ENCODE results near the gene RNF13.
A peak's percentile ranks its signal among the peaks of the same experiment; 100 is the strongest.
"Not testable (repeated sequence)": the region's sequence is repeated elsewhere in the genome, so short reads cannot be mapped to it uniquely, and the experiment has no call there.

Gene RNF13

GRCh38 chr3:149957361-149958125 is 144.5 kb downstream of the RNF13 start:
- DNase-seq (ENCODE audit: low spot score), result no peak

DNA sequence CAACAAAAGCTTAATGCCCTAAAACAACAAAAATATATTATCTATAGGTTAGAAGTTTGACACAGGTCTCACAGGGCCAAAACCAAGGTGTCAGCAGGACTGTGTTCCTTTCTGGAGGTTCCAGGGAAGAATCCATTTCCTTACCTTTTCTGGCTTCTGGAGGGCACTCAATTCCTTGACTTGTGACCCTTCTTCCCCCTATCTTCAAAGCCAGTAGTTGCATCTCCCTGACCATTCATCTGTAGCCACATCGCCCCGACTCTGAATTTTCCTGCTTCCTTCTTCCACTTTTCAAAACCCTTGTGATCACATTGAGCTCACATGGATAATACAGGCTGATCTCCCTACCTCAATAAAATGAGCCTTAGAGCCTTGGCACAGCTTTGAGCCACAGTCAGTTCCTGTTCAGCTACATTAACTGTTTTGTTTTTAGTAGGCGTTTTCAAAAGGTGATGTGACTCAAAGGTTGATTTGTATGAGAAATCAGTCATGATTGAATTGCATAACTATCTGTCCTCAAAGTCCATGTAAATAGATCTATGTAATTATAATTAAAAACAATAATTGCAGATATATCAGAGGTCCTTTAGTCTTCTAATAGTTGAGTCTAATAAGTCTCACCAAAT is 145.3 kb downstream of the RNF13 start:
- peak; percentile 3 for DNase-seq (ENCODE audit: low spot score)

DNA sequence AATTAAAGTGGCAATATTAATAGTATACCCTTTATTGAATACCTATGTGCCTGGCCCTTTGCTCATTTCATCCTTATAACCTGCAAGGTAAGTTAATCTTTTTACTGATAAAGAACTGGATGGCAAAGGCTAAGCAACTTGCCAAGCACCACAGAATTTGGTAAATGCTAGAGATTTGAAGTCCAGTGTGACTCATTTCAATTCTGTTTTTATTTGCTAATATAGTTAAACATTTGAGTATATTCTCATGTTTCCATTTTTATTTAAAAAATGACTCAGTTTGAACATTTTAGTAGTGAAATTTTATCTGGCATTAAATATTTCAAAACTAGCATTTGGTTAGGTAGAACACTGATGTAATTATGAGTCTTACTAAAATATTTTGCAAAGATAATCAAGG is 146.4 kb downstream of the RNF13 start:
- DNase-seq (ENCODE audit: low spot score), result no peak

GRCh38 chr3:149963485-149963884 is 150.5 kb downstream of the RNF13 start:
- no peak for DNase-seq (ENCODE audit: low spot score)

DNA sequence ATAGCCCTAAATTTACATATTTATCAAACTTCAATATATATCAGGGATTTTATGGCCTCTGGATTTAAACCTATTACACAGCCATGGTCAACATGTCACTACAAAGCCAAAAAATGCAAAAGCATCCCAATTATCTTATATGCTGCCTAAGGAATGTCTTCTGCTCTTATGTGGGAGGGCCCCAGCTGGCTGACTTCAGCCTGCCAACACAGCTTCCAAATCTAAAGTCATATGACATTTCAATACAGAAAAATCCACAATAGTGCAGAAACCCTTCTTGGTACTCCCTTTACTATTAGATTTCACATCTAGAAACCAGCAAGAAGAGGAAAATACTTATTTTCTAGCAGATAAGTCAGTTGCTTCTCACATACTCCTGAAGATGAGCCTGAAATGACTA is 151.3 kb downstream of the RNF13 start:
- no peak for DNase-seq (ENCODE audit: low spot score)

GRCh38 chr3:149965278-149965677 is 152.3 kb downstream of the RNF13 start:
- DNase-seq (ENCODE audit: low spot score), result no peak

- peak; percentile 65 for DNase-seq (ENCODE audit: low spot score)
These were observed 154.2 kb downstream of the RNF13 start for GRCh38 chr3:149967086-149967685.

DNA sequence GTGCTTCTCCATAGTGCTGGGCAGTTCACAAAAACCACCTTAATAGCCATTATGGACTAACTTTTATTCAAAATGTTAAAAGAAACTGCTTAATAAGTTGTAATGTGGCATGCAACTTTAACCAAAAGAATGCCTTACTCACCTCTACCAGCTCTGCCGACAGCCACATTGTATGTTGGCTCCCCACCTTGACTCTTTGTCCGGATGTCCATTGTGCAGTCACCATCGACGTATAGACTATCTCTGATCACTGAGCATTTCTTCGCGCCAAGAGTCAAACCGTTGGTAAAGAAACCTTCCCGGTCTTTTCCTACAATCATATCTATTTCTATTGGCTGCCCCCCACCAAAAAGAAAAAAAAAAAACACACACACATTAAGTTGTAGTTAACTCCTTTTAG is 155.2 kb downstream of the RNF13 start:
- peak; percentile 76 for DNase-seq (ENCODE audit: low spot score)

DNA sequence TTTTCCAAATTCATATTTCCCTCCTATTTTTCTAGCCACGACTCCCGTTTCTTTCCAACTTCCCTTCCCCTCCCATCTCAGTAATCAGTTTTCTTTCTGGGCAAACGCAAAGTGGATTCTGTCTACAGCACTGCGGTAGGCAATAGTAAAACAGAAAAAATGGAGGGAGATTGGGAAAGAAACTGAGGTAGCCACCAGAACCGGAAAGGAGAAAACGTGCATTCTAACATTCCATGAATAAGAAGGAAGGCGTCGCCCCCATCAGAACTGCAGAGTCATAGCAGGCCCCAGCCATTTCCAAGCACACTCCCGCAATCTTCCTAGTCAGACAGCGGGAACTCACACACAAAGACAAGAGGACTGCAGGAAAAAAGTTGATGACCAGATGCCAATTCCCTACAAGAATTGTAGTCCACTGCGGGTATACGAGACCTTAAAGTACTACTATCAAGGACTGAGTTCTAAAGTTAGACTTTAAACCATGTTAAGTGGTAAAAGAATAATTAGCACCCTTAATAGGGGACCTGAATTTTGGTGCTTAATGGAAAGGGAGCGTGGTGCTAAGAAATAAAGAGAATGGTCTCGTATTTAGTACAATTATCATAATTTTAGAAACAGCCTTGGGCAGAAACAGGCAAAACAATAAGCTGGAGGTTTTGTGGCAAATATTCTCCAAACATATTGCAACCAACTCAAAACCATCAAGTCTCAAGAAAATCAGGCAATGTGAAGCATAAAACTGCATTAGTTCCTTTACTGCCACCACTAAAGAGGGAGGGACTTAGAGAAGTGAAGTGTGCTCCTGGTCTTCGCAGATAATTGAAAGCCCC is 156.3 kb downstream of the RNF13 start:
- peak; percentile 87 for DNase-seq (ENCODE audit: low spot score)

DNA sequence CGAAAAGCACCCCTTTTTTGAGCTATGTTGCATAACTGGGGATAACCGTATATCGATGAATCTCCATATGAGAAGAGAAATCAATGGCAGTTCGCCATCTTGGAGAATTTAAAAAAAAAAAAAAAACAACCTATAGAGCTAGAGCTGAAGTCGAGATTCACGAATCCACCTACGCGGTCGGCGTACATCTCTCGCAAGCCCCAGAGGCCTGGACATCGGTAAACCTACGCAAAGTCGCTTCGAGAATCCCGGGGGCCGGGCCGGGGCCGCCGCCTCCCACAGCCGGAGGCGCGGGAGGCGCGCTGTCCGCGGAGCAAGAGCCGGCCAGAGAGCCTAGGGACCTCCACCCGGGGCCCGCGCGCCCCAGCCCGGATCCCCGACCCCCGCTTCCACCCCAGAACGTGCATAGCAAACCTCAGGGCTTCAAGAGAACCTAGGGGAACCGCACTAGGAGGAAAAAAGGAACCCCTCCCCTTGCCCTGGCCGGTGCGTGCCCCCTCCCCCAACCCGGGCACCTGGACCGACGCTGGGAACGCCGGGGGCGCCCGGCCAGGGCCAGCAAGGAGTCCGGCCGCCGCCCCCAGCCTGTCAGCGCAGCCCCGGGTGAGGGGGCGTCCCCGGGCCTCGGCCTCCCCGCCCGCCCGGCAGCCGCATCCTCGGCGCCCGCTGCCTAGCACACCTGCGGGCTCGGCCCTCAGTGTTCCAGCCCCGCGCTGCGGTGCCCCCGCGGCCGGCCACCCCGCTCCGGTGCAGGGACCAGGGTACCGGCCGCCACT is 157.1 kb downstream of the RNF13 start:
- peak; percentile 84 for DNase-seq (ENCODE audit: low spot score)

DNA sequence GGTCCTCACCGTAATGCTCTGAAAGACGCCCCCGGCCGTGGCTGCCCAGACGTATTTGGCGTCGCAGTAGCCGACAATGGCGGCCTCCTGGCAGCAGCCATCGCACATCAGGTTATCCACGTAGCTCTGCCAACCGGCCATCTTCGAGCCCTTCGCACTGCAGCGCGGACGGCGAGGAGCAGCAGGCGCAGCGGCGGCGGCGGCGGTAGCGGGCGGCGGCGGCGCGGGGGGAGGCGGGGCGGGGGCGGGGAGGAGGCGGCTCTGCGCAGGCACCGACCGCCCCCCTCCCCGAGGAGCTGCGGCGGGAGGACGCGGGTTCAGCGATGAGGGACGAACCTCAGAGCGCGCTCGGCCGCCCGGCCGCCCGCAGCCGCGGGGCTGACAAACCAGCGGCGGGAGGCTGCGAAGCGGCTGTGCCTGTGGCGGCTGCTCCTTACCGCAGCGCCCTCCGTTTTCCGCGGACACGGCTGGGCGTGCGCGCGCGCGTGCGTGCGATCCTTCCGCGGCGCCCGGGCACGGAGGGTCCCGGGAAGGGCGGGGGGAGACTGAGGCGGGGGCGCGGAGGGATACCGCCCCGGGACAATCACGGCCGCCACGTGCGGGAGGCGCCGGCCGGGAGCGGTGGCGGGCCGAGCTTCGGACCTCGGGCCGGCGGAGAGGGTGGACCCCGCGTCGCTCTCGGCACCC is 157.8 kb downstream of the RNF13 start, which contains the start of gene PFN2:
PFN2 (minus strand) TSS at position 180 of the 687 bp plus-strand sequence; CDS start at position 141, 39 bp downstream.
- DNase-seq (ENCODE audit: low spot score), result peak; percentile 84

GRCh38 chr3:149971403-149972075 is 158.5 kb downstream of the RNF13 start:
- peak; percentile 74 for DNase-seq (ENCODE audit: low spot score)

DNA sequence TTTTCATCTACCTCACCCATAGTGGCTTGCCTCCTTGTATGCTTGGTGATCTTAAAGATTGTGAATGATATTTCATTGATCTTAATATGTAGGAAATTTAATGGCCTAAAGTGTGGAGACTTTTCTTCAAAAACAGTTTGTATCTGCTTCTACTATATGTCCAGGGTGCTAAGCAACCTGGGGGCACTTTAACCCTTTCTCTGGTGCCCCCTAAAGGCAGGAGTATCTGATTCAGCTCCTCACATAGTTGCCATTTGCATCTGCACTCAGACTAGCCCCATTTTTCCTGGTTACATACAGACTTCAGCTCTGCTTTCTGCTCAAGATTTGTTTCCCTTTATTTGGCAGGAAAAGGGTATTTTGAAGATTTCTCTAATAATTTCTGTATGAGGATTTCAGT is 162.9 kb downstream of the RNF13 start:
- DNase-seq (ENCODE audit: low spot score), result no peak

GRCh38 chr3:149977386-149977785 is 164.4 kb downstream of the RNF13 start:
- no peak for DNase-seq (ENCODE audit: low spot score)

DNA sequence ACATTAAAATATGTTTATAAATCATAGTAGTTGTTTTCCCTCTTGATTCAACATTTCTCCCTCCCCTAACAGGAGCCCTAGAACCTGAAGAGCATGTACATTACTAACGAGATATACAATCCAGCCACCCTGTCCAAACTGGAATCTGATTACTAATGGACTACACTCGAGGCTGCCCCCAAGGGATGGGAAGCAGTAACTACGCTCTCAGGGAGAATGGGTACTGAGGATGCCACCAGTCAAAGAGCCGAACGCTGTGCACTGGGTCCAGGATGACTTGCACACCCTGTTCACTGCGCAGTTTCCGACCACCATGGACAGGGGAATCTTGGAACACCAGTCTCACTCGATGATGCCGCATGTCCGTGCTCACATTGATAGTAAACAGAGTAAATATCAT is 169.0 kb downstream of the RNF13 start:
- DNase-seq (ENCODE audit: low spot score), result not testable (repeated sequence)

- not testable (repeated sequence) for DNase-seq (ENCODE audit: low spot score)
These were observed 170.0 kb downstream of the RNF13 start for GRCh38 chr3:149983053-149983452.

DNA sequence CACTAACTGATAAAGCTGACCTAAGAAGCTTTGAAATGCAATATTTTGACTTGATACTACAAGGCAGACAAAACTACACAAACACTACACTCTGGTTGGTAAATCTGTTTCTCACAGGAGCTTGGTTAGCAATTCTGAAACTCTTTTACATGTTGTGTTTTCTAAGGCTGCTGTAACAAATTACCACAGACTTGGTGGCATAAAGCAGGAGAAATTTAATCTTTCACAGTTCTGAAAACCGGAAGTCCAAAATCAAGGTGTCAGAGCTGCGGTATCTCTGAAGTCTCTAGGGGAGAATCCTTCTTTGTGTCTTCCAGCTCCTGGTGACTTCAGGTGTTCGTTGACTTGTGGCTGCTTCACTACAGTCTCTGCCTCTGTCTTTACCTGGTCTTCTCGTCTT is 170.6 kb downstream of the RNF13 start:
- DNase-seq (ENCODE audit: low spot score), result no peak

DNA sequence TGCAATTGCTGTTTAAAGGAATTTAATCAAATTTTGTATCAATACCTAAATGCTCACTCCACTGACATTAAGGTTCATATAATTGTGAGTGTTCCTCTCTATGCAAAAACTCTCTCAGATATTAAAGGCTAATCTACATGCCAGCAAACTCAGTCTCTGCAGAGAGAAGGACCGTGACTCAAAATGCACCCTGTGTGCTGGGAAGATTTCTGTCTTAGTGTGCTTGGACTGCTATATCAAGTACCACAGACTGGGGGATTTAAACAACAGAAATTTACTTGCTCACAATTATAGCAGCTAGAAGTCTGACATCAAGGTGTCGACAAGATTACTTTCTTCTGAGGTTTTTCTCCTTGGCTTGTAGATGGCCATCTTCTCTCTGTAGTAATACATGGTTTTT is 176.3 kb downstream of the RNF13 start:
- DNase-seq (ENCODE audit: low spot score), result no peak

DNA sequence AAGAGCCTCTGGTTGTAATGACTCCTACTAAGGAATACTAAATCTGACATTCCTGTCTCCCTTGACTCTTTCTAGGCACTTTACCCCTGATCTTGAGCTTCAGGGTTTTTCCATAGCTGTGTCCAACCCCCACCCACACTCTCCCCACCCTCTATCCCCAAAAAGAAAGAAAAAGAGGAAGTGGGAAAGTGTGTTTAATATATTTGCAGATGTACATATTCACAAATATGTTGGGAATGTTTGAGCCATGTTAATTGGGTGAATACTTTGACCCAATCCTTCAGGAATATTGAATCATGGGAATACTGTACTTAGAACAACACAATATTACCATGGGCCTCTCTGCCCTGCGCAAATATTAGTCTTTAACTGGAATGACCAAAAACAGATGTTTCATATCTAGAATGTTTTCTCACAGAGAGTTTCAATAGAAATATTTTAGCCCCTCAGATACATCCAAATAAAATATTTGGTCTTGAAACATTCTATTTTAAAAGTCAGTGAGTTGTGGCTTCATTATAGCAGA is 177.5 kb downstream of the RNF13 start:
- no peak for DNase-seq (ENCODE audit: low spot score)

- DNase-seq (ENCODE audit: low spot score), result no peak
These were observed 179.5 kb downstream of the RNF13 start for GRCh38 chr3:149992416-149993058.

Data from kidney tubule cell (primary cell).